Progenitor cell of endocrine pancreas (in vitro differentiated cells): Measurements from ENCODE around the gene ADAMTSL1. TPM values are rescaled to one million over a fixed set of nuclear protein-coding genes. Genes with fewer than 3 reads are reported as not detected.

ENCODE experiments used
- DNase-seq: peaks from one replicate; pipeline ENCODE4 v3.0.0; 2021; ENCODE audit warnings: low spot score; ENCODE audit not compliant: unreplicated experiment
- H3K27ac Mint-ChIP-seq: 2 replicates; pipeline ENCODE4 v1.8.0; 2021; ENCODE audit warnings: mild to moderate bottlenecking, moderate library complexity, mixed read lengths
- H3K27me3 Mint-ChIP-seq: 2 replicates; pipeline ENCODE4 v1.8.0; 2021; ENCODE audit warnings: mixed read lengths
- H3K36me3 Mint-ChIP-seq: 2 replicates; pipeline ENCODE4 v1.8.0; 2022; ENCODE audit warnings: mixed read lengths; ENCODE audit not compliant: insufficient read depth
- H3K4me1 Mint-ChIP-seq: 2 replicates; pipeline ENCODE4 v1.8.0; 2021; ENCODE audit warnings: low read depth, mixed read lengths
- H3K4me3 Mint-ChIP-seq: 2 replicates; pipeline ENCODE4 v1.8.0; 2021; ENCODE audit warnings: low read depth, mild to moderate bottlenecking, moderate library complexity, mixed read lengths
- H3K9me3 Mint-ChIP-seq: 2 replicates; pipeline ENCODE4 v1.8.0; 2021; ENCODE audit warnings: low read depth, mixed read lengths
- CTCF ChIP-seq: fragments of 200-600 bp; sonication (generic); IDR thresholded peaks from one replicate; pipeline ENCODE4 v1.5.0; 2021; ENCODE audit warnings: antibody characterized with exemption, mild to moderate bottlenecking; ENCODE audit not compliant: unreplicated experiment
- long read RNA-seq: library from polyadenylated mRNA; unstranded; transcript quantifications from one replicate; pipeline ENCODE4 v2.0.0, GENCODE V29; 2020
- total RNA-seq: library from RNA; stranded (reverse); gene quantifications from 2 replicates; pipeline ENCODE4 v1.2.1, GENCODE V29; 2021

ADAMTSL1 gene
- 2.1 and 2.5 TPM in 2 replicates for total RNA-seq
- long read RNA-seq, partial matches to known transcripts: 2 of 4 reads
- long read RNA-seq, other reads (novel, unspliced or antisense): 2 of 4 reads

GRCh38 chr9:18473652-18474279 is at the start of gene ADAMTSL1:
Gene ADAMTSL1 (plus strand): TSS chr9:18474153. CDS start chr9:18474233, 80 bp downstream.
- Mint-ChIP-seq H3K36me3 (no peaks in the 10 kb centered on the region), H3K4me3 (peak within 1 kb of the TSS; percentile 50), H3K27ac (no peak within 1 kb of the TSS), H3K4me1 (peaks cover 13% of the 10 kb centered on the region), H3K9me3 (peaks cover 3% of the 10 kb centered on the region), H3K27me3 (peaks cover 11% of the 10 kb centered on the region)
- no peak for TF ChIP-seq CTCF
- DNase-seq: no peak

GRCh38 chr9:18427691-18428090 is 46.3 kb upstream of the ADAMTSL1 start:
- Mint-ChIP-seq H3K4me1 (no peaks in the 10 kb centered on the region), H3K36me3 (no peaks in the 10 kb centered on the region), H3K4me3 (no peak overlapping the region), H3K9me3 (no peaks in the 10 kb centered on the region), H3K27ac (no peak overlapping the region), H3K27me3 (no peaks in the 10 kb centered on the region)
- no peak for TF ChIP-seq CTCF
- DNase-seq: no peak

GRCh38 chr9:18428661-18429060 is 45.3 kb upstream of the ADAMTSL1 start:
- no peak overlapping the region for H3K27ac Mint-ChIP-seq
- no peak overlapping the region for H3K4me3 Mint-ChIP-seq
- no peaks in the 10 kb centered on the region for H3K36me3 Mint-ChIP-seq
- no peak for DNase-seq
- TF ChIP-seq CTCF: no peak
- no peaks in the 10 kb centered on the region for H3K4me1 Mint-ChIP-seq
- no peaks in the 10 kb centered on the region for H3K27me3 Mint-ChIP-seq
- H3K9me3 Mint-ChIP-seq: no peaks in the 10 kb centered on the region

GRCh38 chr9:18429070-18429469 is 44.9 kb upstream of the ADAMTSL1 start:
- Mint-ChIP-seq H3K27ac (no peak overlapping the region), H3K4me1 (no peaks in the 10 kb centered on the region), H3K27me3 (no peaks in the 10 kb centered on the region), H3K36me3 (no peaks in the 10 kb centered on the region), H3K9me3 (no peaks in the 10 kb centered on the region), H3K4me3 (no peak overlapping the region)
- no peak for DNase-seq
- no peak for TF ChIP-seq CTCF

- peaks cover 12% of the 10 kb centered on the region for H3K27me3 Mint-ChIP-seq
- H3K27ac Mint-ChIP-seq: no peak overlapping the region
- no peaks in the 10 kb centered on the region for H3K36me3 Mint-ChIP-seq
- no peak for TF ChIP-seq CTCF
- H3K4me1 Mint-ChIP-seq: peaks cover 11% of the 10 kb centered on the region
- DNase-seq: no peak
- no peak overlapping the region for H3K4me3 Mint-ChIP-seq
- H3K9me3 Mint-ChIP-seq: no peaks in the 10 kb centered on the region
These were observed 40.3 kb upstream of the ADAMTSL1 start for GRCh38 chr9:18433620-18434019.
